Sciatic nerve (tissue), 2 donors: ENCODE results near the gene FLG2. TPM values are rescaled to one million over a fixed set of nuclear protein-coding genes. Genes with fewer than 3 reads are reported as not detected.
"Not testable (repeated sequence)": the region's sequence is repeated elsewhere in the genome, so short reads cannot be mapped to it uniquely, and the experiment has no call there.

Experiments
- ATAC-seq: fragments of 200-7000 bp; cut with Tn5 transposase; one replicate; pipeline ENCODE4 v1.9.1; 2020; ENCODE audit warnings: mild to moderate bottlenecking, moderate library complexity
- DNase-seq: peaks from one replicate; pipeline ENCODE4 v3.0.0-alpha.2; 2020; ENCODE audit warnings: low spot score
- intact Hi-C: fragments of 100-400 bp; cut with DNase I; formaldehyde crosslinking; loops from one replicate; pipeline ENCODE4 v1.14.2; 2022
- total RNA-seq: library from RNA; stranded (reverse); fragmentation: NEBNext Ultra II Directional; extraction: Animal tissue kit (Norgen Biotek cat#: 25700); gene quantifications from one replicate; pipeline ENCODE4 v1.2.1, GENCODE V29; 2021
- donor health status: DM: no; HTN: no; CAD: no.
- donor health status: DM: no; HTN: no; CAD: no.

The FLG2 gene
- total RNA-seq, 1 donor from 2014 or later = not detected

DNA sequence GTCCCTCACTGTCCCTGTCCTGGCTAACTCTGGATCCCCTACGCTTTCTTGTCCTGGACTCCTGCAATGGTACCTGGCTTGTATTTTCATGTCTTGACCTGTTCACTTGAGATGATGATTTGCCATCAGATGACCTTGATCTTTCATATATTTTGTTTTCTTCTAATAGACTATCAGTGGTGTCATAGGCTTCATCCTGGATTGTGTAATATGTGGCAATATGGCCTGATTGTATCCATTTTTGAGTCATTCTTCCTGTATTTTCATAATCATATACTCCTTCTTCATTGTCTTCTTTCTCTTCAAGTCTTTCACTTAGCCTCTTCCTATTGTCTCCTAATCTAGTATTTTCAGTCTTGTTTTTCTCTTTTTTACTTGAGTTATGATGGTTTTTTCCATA, 45.8 kb downstream of the FLG2 start:
- DNase-seq (no peak), ATAC-seq (no peak)
- intact Hi-C loops = no loop called here

DNA sequence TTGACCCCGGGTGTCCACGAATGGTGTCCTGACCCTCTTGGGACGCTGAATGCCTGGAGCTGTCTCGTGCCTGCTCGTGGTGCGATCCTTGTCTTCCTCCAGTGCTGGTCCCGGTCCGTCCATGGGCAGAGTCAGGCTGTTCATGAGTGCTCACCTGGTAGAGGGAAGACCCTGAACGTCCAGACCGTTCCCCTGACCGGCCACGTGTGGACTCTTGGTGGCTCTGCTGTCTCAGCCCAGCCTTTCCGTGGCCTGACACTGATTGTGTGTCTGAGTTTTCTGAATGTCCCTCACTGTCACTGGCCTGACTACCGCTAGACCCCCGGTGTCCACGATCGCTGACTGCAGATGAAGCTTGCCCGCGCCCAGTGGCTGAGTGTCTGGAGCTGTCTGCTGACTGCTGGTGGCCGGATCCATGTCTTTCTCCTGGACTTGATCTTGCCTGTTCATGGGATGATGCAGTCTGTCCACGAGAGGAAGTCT, 46.4 kb downstream of the FLG2 start:
- intact Hi-C loops = no loop called here
- peak; percentile 40 for DNase-seq

DNA sequence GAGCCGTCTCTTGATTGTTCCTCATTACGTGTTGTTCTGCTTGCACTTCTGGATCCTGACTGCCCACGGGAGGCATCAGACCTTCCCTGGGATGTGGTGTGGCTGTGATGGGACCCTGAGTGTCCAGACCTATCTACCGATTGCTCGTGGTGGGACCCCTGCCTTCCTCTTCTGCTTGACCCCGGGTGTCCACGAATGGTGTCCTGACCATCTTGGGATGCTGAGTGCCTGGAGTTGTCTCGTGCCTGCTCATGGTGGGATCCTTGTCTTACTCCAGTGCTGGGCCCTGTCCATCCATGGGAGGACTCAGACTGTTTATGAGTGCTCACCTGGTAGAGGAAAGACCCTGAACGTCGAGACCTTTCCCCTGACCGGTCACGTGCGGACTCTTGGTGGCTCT, 47.6 kb downstream of the FLG2 start:
- ATAC-seq, intact Hi-C loops, DNase-seq: not testable (repeated sequence)

More for the DNA sequence above, 46.4 kb downstream of the FLG2 start:
- ATAC-seq = no peak

DNA sequence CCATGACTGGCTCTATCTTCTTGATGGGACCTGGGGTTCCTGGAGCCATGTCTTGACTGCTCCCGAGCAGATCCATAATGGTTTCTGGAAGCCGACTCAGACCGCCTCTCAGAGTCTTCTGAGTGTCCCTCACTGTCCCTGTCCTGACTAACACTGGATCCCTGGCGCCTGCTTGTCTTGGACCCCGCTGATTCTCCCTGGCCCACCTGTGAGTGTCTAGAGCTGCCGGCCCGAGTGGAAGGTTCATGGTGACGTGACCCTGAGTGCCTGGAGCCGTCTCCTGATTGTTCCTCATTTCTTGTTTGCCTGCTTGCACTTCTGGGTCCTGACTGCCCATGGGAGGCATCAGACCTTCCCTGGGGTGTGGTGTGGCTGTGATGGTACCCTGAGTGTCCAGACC, 49.9 kb downstream of the FLG2 start:
- no peak for DNase-seq
- ATAC-seq = no peak
- intact Hi-C loops = no loop called here

DNA sequence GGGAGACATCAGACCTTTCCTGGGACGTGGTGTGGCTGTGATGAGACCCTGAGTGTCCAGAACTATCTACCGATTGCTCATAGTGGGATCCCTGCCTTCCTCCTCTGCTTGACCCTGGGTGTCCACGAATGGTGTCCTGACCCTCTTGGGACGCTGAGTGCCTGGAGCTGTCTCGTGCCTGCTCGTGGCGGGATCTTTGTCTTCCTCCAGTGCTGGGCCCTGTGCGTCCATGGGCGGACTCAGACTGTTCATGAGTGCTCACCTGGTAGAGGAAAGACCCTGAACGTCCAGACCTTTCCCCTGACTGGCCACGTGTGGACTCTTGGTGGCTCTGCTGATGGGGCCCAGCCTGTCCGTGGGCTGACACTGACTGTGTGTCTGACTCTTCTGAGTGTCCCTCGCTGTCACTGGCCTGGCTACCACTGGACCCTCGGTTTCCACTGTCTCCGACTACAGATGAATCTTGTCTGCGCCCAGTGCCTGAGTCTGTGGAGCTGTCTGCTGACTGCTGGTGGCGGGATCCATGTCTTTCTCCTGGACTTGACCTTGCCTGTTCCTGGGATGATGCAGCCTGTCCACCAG, 50.4 kb downstream of the FLG2 start:
- ATAC-seq, DNase-seq, intact Hi-C loops: not testable (repeated sequence)

DNA sequence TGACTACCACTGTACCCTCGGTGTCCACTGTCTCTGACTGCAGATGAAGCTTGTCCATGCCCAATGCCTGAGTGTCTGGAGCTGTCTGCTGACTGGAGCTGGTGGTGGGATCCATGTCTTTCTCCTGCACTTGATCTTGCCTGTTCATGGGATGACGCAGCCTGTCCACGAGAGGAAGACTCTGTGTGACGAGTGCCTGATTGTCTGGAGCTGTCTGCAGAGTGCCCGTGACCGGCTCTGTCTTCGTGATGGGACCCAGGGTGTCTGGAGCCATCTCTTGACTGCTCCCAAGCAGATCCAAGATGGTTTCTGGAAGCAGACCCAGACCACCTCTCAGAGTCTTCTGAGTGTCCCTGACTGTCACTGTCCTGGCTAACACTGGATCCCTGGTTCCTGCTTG, 51.0 kb downstream of the FLG2 start:
- ATAC-seq, intact Hi-C loops, DNase-seq: not testable (repeated sequence)

DNA sequence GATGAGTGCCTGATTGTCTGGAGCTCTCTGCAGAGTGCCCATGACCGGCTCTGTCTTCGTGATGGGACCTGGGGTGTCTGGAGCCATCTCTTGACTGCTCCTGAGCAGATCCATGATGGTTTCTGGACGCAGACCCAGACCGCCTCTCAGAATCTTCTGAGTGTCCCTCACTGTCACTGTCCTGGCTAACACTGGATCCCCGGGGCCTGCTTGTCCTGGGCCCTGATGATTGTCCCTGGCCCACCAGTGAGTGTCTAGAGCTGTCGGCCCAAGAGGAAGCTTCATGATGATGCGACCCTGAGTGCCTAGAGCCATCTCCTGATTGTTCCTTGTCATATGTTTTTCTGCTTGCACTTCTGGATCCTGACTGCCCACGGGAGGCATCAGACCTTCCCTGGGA, 51.8 kb downstream of the FLG2 start:
- intact Hi-C loops, DNase-seq, ATAC-seq: not testable (repeated sequence)

DNA sequence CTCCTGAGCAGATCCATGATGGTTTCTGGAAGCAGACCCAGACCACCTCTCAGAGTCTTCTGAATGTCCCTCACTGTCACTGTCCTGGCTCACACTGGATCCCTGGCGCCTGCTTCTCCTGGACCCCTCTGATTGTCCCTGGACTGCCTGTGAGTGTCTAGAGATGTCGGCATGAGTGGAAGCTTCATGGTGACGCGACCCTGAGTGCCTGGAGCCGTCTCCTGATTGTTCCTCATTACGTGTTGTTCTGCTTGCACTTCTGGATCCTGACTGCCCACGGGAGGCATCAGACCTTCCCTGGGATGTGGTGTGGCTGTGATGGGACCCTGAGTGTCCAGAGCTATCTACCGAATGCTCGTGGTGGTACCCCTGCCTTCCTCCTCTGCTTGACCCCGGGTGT, 53.7 kb downstream of the FLG2 start:
- DNase-seq, intact Hi-C loops, ATAC-seq: not testable (repeated sequence)

DNA sequence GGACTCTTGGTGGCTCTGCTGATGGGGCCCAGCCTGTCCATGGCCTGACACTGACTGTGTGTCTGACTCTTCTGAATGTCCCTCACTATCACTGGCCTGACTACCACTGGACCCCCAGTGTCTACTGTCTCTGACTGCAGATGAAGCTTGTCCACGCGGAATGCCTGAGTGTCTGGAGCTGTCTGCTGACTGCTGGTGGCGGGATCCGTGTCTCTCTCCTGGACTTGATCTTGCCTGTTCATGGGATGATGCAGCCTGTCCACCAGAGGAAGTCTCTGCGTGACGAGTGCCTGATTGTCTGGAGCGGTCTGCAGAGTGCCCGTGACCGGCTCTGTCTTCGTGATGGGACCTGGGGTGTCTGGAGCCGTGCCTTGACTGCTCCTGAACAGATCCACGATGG, 55.0 kb downstream of the FLG2 start:
- intact Hi-C loops, DNase-seq, ATAC-seq: not testable (repeated sequence)

DNA sequence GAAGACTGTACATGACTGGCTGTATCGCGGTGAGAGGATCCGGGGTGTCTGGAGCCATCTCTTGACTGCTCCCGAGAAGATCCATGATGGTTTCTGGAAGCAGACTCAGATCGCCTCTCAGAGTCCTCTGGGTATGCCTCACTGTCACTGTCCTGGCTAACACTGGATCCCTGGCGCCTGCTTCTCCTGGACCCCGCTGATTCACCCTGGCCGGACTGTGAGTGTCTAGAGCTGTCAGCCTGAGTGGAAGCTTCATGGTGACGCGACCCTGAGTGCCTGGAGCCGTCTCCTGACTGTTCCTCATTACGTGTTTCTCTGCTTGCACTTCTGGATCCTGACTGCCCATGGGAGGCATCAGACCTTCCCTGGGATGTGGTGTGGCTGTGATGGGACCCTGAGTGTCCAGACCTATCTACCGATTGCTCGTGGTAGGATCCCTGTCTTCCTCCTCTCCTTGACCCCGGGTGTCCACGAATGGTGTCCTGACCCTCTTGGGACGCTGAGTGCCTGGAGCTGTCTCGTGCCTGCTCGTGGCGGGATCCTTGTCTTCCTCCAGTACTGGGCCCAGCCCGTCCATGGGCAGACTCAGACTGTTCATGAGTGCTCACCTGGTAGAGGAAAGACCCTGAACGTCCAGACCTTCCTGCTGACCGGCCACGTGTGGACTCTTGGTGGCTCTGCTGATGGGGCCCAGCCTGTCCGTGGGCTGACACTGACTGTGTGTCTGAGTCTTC, 56.5 kb downstream of the FLG2 start:
- intact Hi-C loops, ATAC-seq, DNase-seq: not testable (repeated sequence)

Other genes with a start within 250 kb of the FLG2 start
- 0.13 TPM for gene TCHH, start 244.6 kb downstream of the FLG2 start, total RNA-seq
- not detected for gene RPTN, start 200.8 kb downstream of the FLG2 start, total RNA-seq
- not detected for gene HRNR, start 135.8 kb downstream of the FLG2 start, total RNA-seq
- gene FLG, start 34.8 kb downstream of the FLG2 start, total RNA-seq = 0.04 TPM
- gene CRNN, start 54.3 kb upstream of the FLG2 start, total RNA-seq = not detected
- gene LCE5A, start 150.8 kb upstream of the FLG2 start, total RNA-seq = not detected
- not detected for gene CRCT1, start 154.5 kb upstream of the FLG2 start, total RNA-seq
- gene LCE3E, start 206.8 kb upstream of the FLG2 start, total RNA-seq = not detected
- not detected for gene LCE3D, start 220.5 kb upstream of the FLG2 start, total RNA-seq
- not detected for gene LCE3C, start 240.2 kb upstream of the FLG2 start, total RNA-seq